Neural progenitor cell (in vitro differentiated cells): ENCODE data around the gene PMFBP1. TPM values are rescaled to one million over a fixed set of nuclear protein-coding genes. Genes with fewer than 3 reads are reported as not detected.

Experiments
- DNase-seq: peaks from one replicate; pipeline ENCODE4 v3.0.0-alpha.2; 2016; ENCODE audit warnings: low spot score
- H2AFZ ChIP-seq: fragments of 200-600 bp; sonication (generic); replicated peaks from 2 replicates; pipeline ENCODE4 v1.6.1; 2016; ENCODE audit warnings: antibody characterized with exemption
- H3F3A ChIP-seq: fragments of 200-600 bp; sonication (generic); 2 replicates; pipeline ENCODE4 v1.6.1; 2016; ENCODE audit warnings: antibody characterized with exemption, low read depth
- H3K27ac ChIP-seq: fragments of 200-600 bp; sonication (generic); 2 replicates; pipeline ENCODE4 v1.5.1; 2016; ENCODE audit warnings: mild to moderate bottlenecking
- H3K27me3 ChIP-seq: fragments of 200-600 bp; sonication (generic); 2 replicates; pipeline ENCODE4 v1.6.1; 2016; ENCODE audit warnings: mild to moderate bottlenecking, moderate library complexity
- H3K36me3 ChIP-seq: fragments of 200-600 bp; sonication (generic); 2 replicates; pipeline ENCODE4 v1.5.1; 2016
- H3K4me1 ChIP-seq: fragments of 200-600 bp; sonication (generic); 2 replicates; pipeline ENCODE4 v1.6.1; 2016; ENCODE audit warnings: mixed run types
- H3K4me2 ChIP-seq: fragments of 200-600 bp; sonication (generic); 2 replicates; pipeline ENCODE4 v1.6.1; 2016
- H3K4me3 ChIP-seq: fragments of 200-600 bp; sonication (generic); 2 replicates; pipeline ENCODE4 v1.5.1; 2016
- H3K79me2 ChIP-seq: fragments of 200-600 bp; sonication (generic); 2 replicates; pipeline ENCODE4 v1.6.1; 2016; ENCODE audit warnings: low read depth
- H3K9ac ChIP-seq: fragments of 200-600 bp; sonication (generic); 2 replicates; pipeline ENCODE4 v1.6.1; 2016
- H3K9me3 ChIP-seq: fragments of 200-600 bp; sonication (generic); 2 replicates; pipeline ENCODE4 v1.5.1; 2016; ENCODE audit warnings: low read depth
- H4K20me1 ChIP-seq: fragments of 200-600 bp; sonication (generic); 2 replicates; pipeline ENCODE4 v1.6.1; 2016; ENCODE audit warnings: low read depth
- H3K27ac Mint-ChIP-seq: 3 replicates; pipeline ENCODE4 v1.8.0; 2021; ENCODE audit warnings: mixed read lengths
- H3K27me3 Mint-ChIP-seq: 2 replicates; pipeline ENCODE4 v1.8.0; 2022; ENCODE audit warnings: low read depth, mild to moderate bottlenecking, inconsistent platforms, moderate library complexity, mixed read lengths; ENCODE audit not compliant: insufficient read depth
- H3K36me3 Mint-ChIP-seq: 3 replicates; pipeline ENCODE4 v1.8.0; 2021; ENCODE audit warnings: mixed read lengths
- H3K4me1 Mint-ChIP-seq: 3 replicates; pipeline ENCODE4 v1.8.0; 2021; ENCODE audit warnings: mixed read lengths
- H3K4me3 Mint-ChIP-seq: 3 replicates; pipeline ENCODE4 v1.8.0; 2021; ENCODE audit warnings: mild to moderate bottlenecking, moderate library complexity, mixed read lengths
- H3K9me3 Mint-ChIP-seq: 3 replicates; pipeline ENCODE4 v1.8.0; 2020; ENCODE audit warnings: mixed read lengths
- EZH2 ChIP-seq: fragments of 200-600 bp; sonication (generic); IDR thresholded peaks from 2 replicates; pipeline ENCODE4 v1.6.1; 2017; ENCODE audit warnings: antibody characterized with exemption, mild to moderate bottlenecking, moderate library complexity
- EZH2phosphoT487 ChIP-seq: fragments of 200-600 bp; sonication (generic); IDR thresholded peaks from 2 replicates; pipeline ENCODE4 v1.6.1; 2017; ENCODE audit warnings: antibody characterized with exemption
- total RNA-seq: library from RNA; depleted of rRNA; stranded (reverse); fragments of >200 nt; gene quantifications from 2 replicates; pipeline ENCODE4 v1.2.3, GENCODE V29; 2015; ENCODE audit warnings: low replicate concordance
- TF ChIP-seq, protein P1 (sequence below): fragments of 200-600 bp; sonication (generic); IDR thresholded peaks from 2 replicates; pipeline ENCODE4 v1.5.1; 2017; ENCODE audit warnings: antibody characterized with exemption, mild to moderate bottlenecking

Gene PMFBP1
- total RNA-seq, 1 donor from 2014 or later: 12.8 TPM

DNA sequence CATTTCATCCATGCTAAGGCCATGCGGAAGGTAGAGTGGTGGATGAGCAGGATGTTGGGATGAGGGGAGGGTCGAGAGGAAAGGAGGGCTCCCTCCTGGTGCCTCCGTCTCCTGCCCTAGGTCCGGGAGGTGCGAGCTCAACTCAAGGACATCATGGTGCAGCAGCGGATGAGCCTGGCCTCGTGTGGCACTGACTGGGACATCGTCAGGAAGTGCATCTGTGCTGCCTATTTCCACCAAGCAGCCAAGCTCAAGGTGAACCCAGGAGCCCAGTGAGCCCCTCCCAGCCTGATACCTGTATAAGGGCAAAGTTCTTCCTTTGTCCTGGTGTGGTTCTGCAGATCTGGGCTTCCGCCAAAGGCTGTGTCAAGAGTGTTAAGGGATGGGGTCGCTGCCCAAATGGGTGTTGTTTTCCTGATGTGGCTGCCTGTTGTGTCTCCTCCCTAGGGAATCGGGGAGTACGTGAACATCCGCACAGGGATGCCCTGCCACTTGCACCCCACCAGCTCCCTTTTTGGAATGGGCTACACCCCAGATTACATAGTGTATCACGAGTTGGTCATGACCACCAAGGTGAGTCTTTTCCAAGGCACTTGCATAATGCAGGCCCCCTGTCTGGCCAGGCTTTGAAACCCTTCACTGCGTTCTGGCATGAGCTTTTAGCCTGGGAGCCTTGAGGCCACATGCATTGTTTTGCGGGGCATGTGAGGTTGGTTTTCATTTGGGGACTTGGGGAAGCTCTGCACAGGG, 63.4 kb downstream of the PMFBP1 start:
- H3K4me1 ChIP-seq: no peaks in the 10 kb centered on the region
- no peak for DNase-seq
- H3K9ac ChIP-seq: no peak overlapping the region
- Mint-ChIP-seq H3K9me3 (no peaks in the 10 kb centered on the region), H3K4me3 (no peak overlapping the region), H3K27ac (no peak overlapping the region), H3K4me1 (peaks cover 11% of the 10 kb centered on the region), H3K27me3 (peaks cover 2% of the 10 kb centered on the region), H3K36me3 (peaks cover 39% of the 10 kb centered on the region)
- H3K4me2 ChIP-seq: no peak overlapping the region
- H3F3A ChIP-seq: no peaks in the 10 kb centered on the region
- TF ChIP-seq EZH2phosphoT487 (no peak), EZH2 (no peak)
- TF ChIP-seq, protein P1, sequence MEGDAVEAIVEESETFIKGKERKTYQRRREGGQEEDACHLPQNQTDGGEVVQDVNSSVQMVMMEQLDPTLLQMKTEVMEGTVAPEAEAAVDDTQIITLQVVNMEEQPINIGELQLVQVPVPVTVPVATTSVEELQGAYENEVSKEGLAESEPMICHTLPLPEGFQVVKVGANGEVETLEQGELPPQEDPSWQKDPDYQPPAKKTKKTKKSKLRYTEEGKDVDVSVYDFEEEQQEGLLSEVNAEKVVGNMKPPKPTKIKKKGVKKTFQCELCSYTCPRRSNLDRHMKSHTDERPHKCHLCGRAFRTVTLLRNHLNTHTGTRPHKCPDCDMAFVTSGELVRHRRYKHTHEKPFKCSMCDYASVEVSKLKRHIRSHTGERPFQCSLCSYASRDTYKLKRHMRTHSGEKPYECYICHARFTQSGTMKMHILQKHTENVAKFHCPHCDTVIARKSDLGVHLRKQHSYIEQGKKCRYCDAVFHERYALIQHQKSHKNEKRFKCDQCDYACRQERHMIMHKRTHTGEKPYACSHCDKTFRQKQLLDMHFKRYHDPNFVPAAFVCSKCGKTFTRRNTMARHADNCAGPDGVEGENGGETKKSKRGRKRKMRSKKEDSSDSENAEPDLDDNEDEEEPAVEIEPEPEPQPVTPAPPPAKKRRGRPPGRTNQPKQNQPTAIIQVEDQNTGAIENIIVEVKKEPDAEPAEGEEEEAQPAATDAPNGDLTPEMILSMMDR: no peak
- no peaks in the 10 kb centered on the region for H3K27me3 ChIP-seq
- no peaks in the 10 kb centered on the region for H3K79me2 ChIP-seq
- H4K20me1 ChIP-seq: no peaks in the 10 kb centered on the region
- H3K27ac ChIP-seq: no peak overlapping the region
- H3K9me3 ChIP-seq: no peaks in the 10 kb centered on the region
- no peaks in the 10 kb centered on the region for H3K36me3 ChIP-seq
- no peak overlapping the region for H2AFZ ChIP-seq
- no peak overlapping the region for H3K4me3 ChIP-seq

GRCh38 chr16:72107371-72107770, 64.6 kb downstream of the PMFBP1 start:
- H3K79me2 ChIP-seq: no peaks in the 10 kb centered on the region
- peaks cover 2% of the 10 kb centered on the region for H3K27me3 Mint-ChIP-seq
- no peaks in the 10 kb centered on the region for H3K27me3 ChIP-seq
- H3K4me2 ChIP-seq: no peak overlapping the region
- no peaks in the 10 kb centered on the region for H4K20me1 ChIP-seq
- DNase-seq: no peak
- H3K9me3 Mint-ChIP-seq: no peaks in the 10 kb centered on the region
- no peak overlapping the region for H2AFZ ChIP-seq
- H3K4me3 ChIP-seq: no peak overlapping the region
- H3F3A ChIP-seq: no peaks in the 10 kb centered on the region
- TF ChIP-seq EZH2 (no peak), EZH2phosphoT487 (no peak)
- TF ChIP-seq, protein P1: no peak
- no peak overlapping the region for H3K9ac ChIP-seq
- no peak overlapping the region for H3K27ac Mint-ChIP-seq
- H3K4me3 Mint-ChIP-seq: no peak overlapping the region
- H3K4me1 ChIP-seq: no peaks in the 10 kb centered on the region
- H3K9me3 ChIP-seq: no peaks in the 10 kb centered on the region
- H3K36me3 Mint-ChIP-seq: peaks cover 46% of the 10 kb centered on the region
- peaks cover 11% of the 10 kb centered on the region for H3K4me1 Mint-ChIP-seq
- H3K36me3 ChIP-seq: no peaks in the 10 kb centered on the region
- no peak overlapping the region for H3K27ac ChIP-seq

DNA sequence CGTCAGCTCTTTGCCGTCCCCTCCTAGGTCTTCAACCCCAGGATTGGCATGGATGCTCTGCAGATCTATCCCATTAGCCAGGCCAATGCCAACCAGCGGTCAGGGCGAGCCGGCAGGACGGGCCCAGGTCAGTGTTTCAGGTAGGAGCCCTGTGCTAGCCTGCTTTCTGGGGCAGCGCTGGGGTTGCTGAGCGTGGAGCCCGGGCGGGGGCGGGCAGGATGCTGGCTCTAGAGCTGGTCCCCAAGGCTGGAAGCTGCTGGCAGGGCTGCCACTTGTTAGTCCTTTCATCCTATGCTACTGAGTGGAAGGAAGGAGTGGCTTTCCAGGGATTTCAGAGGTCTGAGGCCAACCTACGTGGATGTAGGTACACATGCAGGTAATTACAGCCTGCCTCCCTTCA, 66.0 kb downstream of the PMFBP1 start:
- Histone ChIP-seq H3K27ac (no peak overlapping the region), H3K9me3 (no peaks in the 10 kb centered on the region), H3K36me3 (no peaks in the 10 kb centered on the region), H3K4me2 (no peak overlapping the region), H3F3A (no peaks in the 10 kb centered on the region), H3K9ac (no peak overlapping the region), H3K79me2 (no peaks in the 10 kb centered on the region), H2AFZ (no peak overlapping the region), H4K20me1 (no peaks in the 10 kb centered on the region), H3K27me3 (no peaks in the 10 kb centered on the region), H3K4me1 (no peaks in the 10 kb centered on the region), H3K4me3 (no peak overlapping the region)
- no peaks in the 10 kb centered on the region for H3K4me1 Mint-ChIP-seq
- H3K4me3 Mint-ChIP-seq: no peak overlapping the region
- TF ChIP-seq EZH2phosphoT487 (no peak), EZH2 (no peak)
- TF ChIP-seq, protein P1: no peak
- H3K27me3 Mint-ChIP-seq: peaks cover 2% of the 10 kb centered on the region
- DNase-seq: no peak
- no peak overlapping the region for H3K27ac Mint-ChIP-seq
- peaks cover 44% of the 10 kb centered on the region for H3K36me3 Mint-ChIP-seq
- H3K9me3 Mint-ChIP-seq: no peaks in the 10 kb centered on the region
